ENCODE results near the gene RFFL.
"Not testable (repeated sequence)": the region's sequence is repeated elsewhere in the genome, so short reads cannot be mapped to it uniquely, and the experiment has no call there.

RFFL gene, protein sequence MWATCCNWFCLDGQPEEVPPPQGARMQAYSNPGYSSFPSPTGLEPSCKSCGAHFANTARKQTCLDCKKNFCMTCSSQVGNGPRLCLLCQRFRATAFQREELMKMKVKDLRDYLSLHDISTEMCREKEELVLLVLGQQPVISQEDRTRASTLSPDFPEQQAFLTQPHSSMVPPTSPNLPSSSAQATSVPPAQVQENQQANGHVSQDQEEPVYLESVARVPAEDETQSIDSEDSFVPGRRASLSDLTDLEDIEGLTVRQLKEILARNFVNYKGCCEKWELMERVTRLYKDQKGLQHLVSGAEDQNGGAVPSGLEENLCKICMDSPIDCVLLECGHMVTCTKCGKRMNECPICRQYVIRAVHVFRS

GRCh38 chr17:35063514-35064223 lies at the start of gene RFFL:
Gene RFFL (minus strand): TSS chr17:35063707. CDS start chr17:35026553, 37,154 bp downstream.
- peak; percentile 84 for DNase-seq (ENCODE audit: extremely low read depth, insufficient read length)
- Histone ChIP-seq H3K36me3 (ENCODE audit: control insufficient read depth, insufficient read depth, low read length) (no peaks in the 10 kb centered on the region; the same call in 1 of the 2 replicates), H3K4me3 (replicated peaks; ENCODE audit: low read depth, low read length) (peak within 1 kb of the TSS; percentile 16), H3K27me3 (replicated peaks; ENCODE audit: control insufficient read depth, insufficient read depth, low read length) (no peaks in the 10 kb centered on the region)
- TF ChIP-seq, protein P1, sequence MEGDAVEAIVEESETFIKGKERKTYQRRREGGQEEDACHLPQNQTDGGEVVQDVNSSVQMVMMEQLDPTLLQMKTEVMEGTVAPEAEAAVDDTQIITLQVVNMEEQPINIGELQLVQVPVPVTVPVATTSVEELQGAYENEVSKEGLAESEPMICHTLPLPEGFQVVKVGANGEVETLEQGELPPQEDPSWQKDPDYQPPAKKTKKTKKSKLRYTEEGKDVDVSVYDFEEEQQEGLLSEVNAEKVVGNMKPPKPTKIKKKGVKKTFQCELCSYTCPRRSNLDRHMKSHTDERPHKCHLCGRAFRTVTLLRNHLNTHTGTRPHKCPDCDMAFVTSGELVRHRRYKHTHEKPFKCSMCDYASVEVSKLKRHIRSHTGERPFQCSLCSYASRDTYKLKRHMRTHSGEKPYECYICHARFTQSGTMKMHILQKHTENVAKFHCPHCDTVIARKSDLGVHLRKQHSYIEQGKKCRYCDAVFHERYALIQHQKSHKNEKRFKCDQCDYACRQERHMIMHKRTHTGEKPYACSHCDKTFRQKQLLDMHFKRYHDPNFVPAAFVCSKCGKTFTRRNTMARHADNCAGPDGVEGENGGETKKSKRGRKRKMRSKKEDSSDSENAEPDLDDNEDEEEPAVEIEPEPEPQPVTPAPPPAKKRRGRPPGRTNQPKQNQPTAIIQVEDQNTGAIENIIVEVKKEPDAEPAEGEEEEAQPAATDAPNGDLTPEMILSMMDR (IDR thresholded peaks at IDR 0.05; ENCODE audit: insufficient read depth, low read length, poor library complexity, severe bottlenecking): peak; percentile 30

GRCh38 chr17:35110791-35111190 lies 47.3 kb upstream of the RFFL start:
- H3K36me3 ChIP-seq (ENCODE audit: control insufficient read depth, insufficient read depth, low read length); H3K27me3 ChIP-seq (replicated peaks; ENCODE audit: control insufficient read depth, insufficient read depth, low read length); H3K4me3 ChIP-seq (replicated peaks; ENCODE audit: low read depth, low read length); DNase-seq (ENCODE audit: extremely low read depth, insufficient read length): not testable (repeated sequence)

GRCh38 chr17:35104844-35105450 lies 41.4 kb upstream of the RFFL start:
- H3K4me3 ChIP-seq (replicated peaks; ENCODE audit: low read depth, low read length): no peak overlapping the region
- TF ChIP-seq, protein P1 (IDR thresholded peaks at IDR 0.05; ENCODE audit: insufficient read depth, low read length, poor library complexity, severe bottlenecking): no peak
- no peak for DNase-seq (ENCODE audit: extremely low read depth, insufficient read length)
- H3K27me3 ChIP-seq (replicated peaks; ENCODE audit: control insufficient read depth, insufficient read depth, low read length): no peaks in the 10 kb centered on the region
- H3K36me3 ChIP-seq (ENCODE audit: control insufficient read depth, insufficient read depth, low read length): peaks cover 13% of the 10 kb centered on the region

DNA sequence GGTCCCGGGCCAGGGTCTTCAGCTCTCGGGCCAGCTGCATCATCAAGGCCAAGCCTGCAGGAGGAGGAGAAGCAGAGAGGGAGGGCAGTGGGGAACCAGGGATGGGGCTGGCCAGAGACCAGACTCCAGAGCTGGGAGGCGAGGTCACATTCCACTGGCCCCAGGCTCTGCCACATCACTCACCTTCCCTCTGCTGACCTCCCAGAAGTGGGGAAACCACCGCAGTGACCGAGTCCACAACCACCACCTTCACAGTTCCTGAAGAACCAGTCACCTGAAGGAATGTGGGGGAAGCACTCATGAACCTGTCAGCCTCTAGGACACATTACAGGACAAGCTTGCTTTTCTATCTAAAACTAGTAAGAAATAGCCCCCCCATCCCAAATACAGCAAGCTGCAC lies 39.8 kb upstream of the RFFL start:
- Histone ChIP-seq H3K36me3 (ENCODE audit: control insufficient read depth, insufficient read depth, low read length) (peaks cover 13% of the 10 kb centered on the region), H3K27me3 (replicated peaks; ENCODE audit: control insufficient read depth, insufficient read depth, low read length) (no peaks in the 10 kb centered on the region), H3K4me3 (replicated peaks; ENCODE audit: low read depth, low read length) (no peak overlapping the region)
- TF ChIP-seq, protein P1 (IDR thresholded peaks at IDR 0.05; ENCODE audit: insufficient read depth, low read length, poor library complexity, severe bottlenecking): no peak
- no peak for DNase-seq (ENCODE audit: extremely low read depth, insufficient read length)

DNA sequence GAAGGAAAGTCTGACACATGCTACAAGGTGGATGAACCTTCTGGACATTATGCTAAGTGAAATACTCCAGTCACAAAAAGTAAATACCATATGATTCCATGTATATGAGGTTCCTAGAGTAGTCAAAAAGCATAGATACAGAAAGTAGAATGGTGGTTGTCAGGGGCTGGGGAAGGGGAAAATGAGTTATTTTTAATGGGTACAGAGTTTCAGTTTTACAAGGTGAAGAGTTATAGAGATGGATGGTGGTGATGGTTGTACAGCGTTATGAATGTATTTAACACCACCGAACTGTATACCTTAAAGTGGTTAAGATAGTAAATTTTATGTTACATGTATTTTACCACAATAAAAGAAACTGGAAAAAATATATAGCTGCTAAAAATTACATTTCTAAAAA lies 38.2 kb upstream of the RFFL start:
- peaks cover 14% of the 10 kb centered on the region for H3K36me3 ChIP-seq (ENCODE audit: control insufficient read depth, insufficient read depth, low read length)
- H3K4me3 ChIP-seq (replicated peaks; ENCODE audit: low read depth, low read length): no peak overlapping the region
- DNase-seq (ENCODE audit: extremely low read depth, insufficient read length): no peak
- H3K27me3 ChIP-seq (replicated peaks; ENCODE audit: control insufficient read depth, insufficient read depth, low read length): no peaks in the 10 kb centered on the region
- TF ChIP-seq, protein P1 (IDR thresholded peaks at IDR 0.05; ENCODE audit: insufficient read depth, low read length, poor library complexity, severe bottlenecking): no peak

DNA sequence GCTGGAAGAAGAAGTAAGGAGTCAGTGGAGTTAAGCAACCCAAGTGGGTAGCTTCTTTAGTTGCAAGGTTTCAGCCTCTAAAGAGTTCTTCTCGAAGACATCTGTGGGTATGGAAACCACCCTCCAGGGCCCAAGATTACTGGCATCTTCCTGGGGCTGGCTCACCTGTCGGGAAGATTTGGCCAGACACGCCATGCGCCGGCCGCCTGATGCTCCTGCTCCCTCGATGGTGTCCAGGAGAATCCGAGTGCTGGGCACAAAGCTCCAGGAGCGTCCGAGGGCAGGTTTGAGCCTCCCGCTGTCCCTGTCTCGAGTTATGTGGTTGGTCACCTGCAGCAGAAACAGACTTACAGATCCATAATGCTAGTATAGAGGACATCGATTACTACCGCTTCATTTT lies 37.5 kb upstream of the RFFL start:
- H3K36me3 ChIP-seq (ENCODE audit: control insufficient read depth, insufficient read depth, low read length): peaks cover 14% of the 10 kb centered on the region
- H3K27me3 ChIP-seq (replicated peaks; ENCODE audit: control insufficient read depth, insufficient read depth, low read length): no peaks in the 10 kb centered on the region
- TF ChIP-seq, protein P1 (IDR thresholded peaks at IDR 0.05; ENCODE audit: insufficient read depth, low read length, poor library complexity, severe bottlenecking): no peak
- no peak overlapping the region for H3K4me3 ChIP-seq (replicated peaks; ENCODE audit: low read depth, low read length)
- DNase-seq (ENCODE audit: extremely low read depth, insufficient read length): no peak

Measured in GM06990 (cell line).